Measurements from ENCODE around the gene ENO1. TPM values are rescaled to one million over a fixed set of nuclear protein-coding genes. Genes with fewer than 3 reads are reported as not detected.
"Not testable (repeated sequence)": the region's sequence is repeated elsewhere in the genome, so short reads cannot be mapped to it uniquely, and the experiment has no call there.

ENO1 gene
- polyA plus RNA-seq = 100 to 1,000 TPM; 251 to 789 (median 297) TPM

DNA sequence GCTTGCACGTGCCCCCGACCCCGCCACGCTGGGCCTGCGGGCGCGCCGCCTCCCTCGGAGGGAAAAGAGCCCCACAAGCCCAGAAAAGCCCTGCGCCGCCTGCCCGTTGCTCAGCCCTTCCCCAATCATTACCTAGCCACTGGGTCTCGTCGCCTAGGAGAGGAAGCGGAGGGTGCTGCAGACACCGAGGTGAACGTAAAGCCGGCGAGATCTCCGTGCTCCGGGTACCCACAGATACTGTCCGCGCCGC is at the start of gene ENO1:
ENO1 (minus strand) TSS at position 239 of the 250 bp plus-strand sequence. CDS start 3,778 bp downstream, outside the sequence.
- peak within 1 kb of the TSS; percentile 66 for H3K27ac ChIP-seq (ENCODE audit: low read depth, low read length)
- 0 to 1% (median 0%) methylated on average over 15 to 24 of the region's 24 CpGs for WGBS, 3 donors

DNA sequence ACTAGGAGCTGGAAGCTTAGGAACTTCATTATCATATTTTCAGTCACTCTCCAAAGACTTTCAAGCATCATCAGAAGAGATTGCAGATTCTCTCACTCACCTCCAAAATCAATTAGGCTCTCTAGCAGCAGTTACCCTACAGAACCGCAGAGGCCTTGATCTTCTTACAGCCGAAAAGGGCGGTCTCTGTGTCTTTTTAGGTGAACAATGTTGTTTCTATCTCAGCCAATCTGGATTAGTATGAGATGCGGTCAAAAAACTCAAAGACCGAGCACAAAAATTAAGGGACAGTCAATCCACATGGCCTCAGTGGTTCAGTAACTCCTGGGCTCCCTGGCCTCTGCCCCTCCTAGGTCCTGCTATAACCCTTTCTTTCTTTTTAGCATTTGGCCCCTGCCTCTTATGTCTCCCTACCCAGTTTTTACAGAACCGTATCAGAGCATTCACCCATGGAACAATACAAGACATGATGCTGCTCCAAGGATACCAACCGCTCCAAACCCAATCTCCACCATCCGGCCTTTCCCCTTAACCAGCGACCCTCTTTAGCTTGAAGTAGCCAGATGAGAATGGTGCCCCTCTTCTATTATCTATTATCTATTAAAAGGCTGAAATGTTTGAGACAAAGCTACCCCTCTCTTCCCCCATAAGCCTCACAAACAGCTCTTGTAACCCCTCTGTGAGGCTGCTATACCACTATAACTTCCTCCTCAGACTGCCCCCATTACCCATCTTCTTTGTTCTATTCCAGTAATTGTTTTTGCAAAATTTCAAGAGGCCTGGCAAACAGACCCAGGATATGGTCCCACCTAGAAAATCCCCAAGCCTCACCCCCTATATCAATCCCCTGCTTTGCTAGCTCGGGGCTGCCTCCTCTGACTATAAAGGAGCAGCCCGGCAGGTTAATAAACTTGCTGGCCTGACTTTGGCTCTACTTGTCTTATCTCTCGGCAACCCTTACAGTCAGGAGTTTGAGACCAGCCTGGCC is 48.5 kb upstream of the ENO1 start:
- WGBS, 3 donors = 93 to 95% (median 94%) methylated on average over 12 of the region's 12 CpGs
- no peak overlapping the region for H3K27ac ChIP-seq (ENCODE audit: low read depth, low read length)

DNA sequence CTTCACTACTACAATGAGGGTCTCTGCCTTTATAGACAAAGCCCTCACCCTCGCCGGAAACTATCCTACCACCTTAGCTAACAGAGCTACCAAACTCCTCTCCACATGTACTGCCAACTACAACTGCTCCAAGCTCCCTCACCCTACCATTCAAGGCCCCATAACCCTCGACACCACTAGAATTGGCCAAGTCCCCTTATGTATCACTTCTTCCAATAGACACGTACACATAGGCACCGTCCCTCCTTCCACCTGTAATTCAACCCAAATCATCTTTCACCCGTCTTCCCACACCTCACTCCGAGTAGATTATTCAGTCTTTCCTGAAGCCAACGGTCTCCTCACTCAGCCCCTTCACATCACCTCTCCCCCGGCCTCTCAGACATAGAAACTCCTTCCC is 47.5 kb upstream of the ENO1 start:
- no peak overlapping the region for H3K27ac ChIP-seq (ENCODE audit: low read depth, low read length)
- 81 to 87% (median 85%) methylated on average over 9 of the region's 9 CpGs for WGBS, 3 donors

DNA sequence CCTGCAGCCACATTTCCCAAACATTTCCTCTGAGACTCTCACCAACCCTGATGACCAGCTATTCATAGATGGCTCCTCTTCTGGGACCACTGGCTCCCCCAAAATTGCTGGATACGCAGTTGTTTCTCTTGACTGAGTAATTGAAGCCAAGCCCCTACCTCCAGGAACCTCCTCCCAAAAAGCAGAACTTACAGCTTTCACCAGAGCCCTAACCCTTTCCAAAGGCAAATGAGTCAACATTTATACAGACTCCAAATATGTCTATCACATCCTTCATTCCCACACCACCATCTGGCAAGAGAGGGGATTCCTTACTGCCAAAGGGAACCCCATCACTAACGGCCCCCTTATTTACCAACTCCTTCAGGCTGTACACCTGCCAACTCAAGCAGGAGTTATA is 46.9 kb upstream of the ENO1 start:
- WGBS, 3 donors = 25 to 38% (median 36%) methylated on average over 2 of the region's 2 CpGs

DNA sequence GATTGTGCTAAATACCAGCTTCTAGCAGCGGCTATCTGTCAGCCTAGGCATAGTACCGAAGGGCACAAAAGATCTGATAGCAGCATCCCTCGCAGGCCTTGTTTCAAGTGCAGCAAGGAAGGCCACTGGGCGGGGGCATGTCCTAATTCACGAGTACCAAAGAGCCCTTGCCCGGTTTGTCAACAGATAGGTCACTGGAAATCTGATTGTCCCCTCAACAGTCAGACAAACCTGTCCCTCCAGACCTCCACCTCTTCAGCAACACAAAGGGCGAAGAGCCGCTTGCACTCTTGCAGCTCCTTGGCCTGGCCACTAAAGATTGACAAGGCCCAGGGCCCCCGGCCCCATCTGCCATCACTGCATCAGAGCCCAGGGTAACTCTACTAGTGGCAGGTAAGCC is 44.5 kb upstream of the ENO1 start:
- no peak overlapping the region for H3K27ac ChIP-seq (ENCODE audit: low read depth, low read length)
- 93 to 96% (median 95%) methylated on average over 9 of the region's 9 CpGs for WGBS, 3 donors

More for the DNA sequence above, 46.9 kb upstream of the ENO1 start:
- H3K27ac ChIP-seq (ENCODE audit: low read depth, low read length) = no peak overlapping the region

DNA sequence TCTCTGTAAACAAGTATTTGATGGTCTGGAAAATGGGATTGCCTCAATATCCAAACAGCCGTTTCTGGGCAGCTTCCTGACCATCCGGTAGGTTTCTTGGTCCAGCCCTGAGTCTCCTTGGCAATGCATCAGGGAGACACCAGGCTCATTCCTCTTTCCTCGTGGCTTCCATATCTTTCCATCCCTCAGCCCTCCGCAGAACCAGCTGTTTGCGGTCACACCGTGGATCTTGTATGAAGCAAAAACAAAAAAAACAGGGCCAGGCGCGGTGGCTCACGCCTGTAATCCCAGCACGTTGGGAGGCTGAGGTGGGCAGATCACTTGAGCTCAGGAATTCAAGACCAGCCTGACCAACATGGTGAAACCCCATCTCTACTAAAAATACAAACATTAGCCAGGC is 39.0 kb upstream of the ENO1 start:
- 61 to 78% (median 74%) methylated on average over 10 of the region's 10 CpGs for WGBS, 3 donors
- not testable (repeated sequence) for H3K27ac ChIP-seq (ENCODE audit: low read depth, low read length)

DNA sequence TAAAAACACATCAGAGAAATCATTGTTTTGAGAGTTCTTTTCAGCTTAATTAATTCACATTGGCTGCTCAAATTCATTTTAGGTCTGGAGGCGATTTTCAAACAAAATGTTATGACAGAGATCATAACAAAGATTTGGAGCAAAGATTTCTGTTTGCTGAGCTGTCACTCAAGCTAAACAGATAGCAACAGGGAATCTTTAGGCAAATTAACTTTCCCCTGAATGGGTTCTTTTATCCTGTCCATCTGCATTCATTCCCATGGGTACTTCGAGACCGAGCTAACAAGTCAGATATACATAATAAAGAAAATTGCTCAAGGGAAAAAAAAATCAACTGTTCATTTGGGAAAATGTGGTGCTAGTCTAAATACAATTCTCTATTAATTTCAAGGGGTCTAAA is 37.0 kb upstream of the ENO1 start:
- no peak overlapping the region for H3K27ac ChIP-seq (ENCODE audit: low read depth, low read length)
- WGBS, 3 donors = 36 to 71% (median 65%) methylated on average over 3 of the region's 3 CpGs

DNA sequence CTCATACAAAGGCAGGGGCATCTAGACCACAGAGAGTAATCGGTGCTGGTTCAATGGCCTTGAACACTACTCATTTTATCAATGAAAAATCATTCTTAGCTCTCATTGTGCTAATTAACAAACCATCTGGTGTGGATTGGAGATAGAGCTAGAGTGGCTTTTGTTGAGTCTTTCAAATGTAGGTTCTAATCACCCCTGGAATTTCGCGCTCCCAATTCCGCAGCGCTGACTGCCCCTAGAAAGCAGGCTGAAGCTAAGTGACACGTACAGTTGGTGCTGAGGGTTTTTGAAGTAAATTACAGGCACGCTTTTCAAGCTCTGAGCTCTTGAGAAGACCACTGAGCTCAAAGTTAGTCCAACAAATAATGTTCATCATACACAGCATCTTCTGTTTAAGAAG is 36.0 kb upstream of the ENO1 start:
- H3K27ac ChIP-seq (ENCODE audit: low read depth, low read length) = no peak overlapping the region
- 88 to 90% (median 88%) methylated on average over 7 of the region's 7 CpGs for WGBS, 3 donors

DNA sequence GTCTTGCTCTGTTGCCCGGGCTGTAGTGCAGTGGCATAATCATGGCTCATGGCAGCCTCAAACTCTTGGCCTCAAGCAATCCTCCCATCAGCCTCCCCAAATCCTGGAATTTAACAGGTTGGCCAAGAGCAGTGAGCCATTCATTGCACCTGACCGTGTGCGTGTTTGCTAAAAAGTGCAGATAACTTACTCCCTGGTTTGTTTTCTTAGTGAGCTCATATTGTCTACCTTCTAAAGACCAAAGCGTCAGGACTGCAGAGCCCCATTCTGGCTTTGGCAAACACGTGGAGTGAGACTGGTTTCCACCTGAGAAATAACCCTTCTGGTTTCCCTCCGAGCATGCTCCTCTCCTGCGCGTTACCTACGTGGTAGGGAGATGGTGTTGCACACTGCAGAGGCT is 35.0 kb upstream of the ENO1 start:
- 73 to 89% (median 86%) methylated on average over 9 of the region's 9 CpGs for whole genome bisulfite sequencing, 3 donors
- H3K27ac ChIP-seq (ENCODE audit: low read depth, low read length) = no peak overlapping the region

DNA sequence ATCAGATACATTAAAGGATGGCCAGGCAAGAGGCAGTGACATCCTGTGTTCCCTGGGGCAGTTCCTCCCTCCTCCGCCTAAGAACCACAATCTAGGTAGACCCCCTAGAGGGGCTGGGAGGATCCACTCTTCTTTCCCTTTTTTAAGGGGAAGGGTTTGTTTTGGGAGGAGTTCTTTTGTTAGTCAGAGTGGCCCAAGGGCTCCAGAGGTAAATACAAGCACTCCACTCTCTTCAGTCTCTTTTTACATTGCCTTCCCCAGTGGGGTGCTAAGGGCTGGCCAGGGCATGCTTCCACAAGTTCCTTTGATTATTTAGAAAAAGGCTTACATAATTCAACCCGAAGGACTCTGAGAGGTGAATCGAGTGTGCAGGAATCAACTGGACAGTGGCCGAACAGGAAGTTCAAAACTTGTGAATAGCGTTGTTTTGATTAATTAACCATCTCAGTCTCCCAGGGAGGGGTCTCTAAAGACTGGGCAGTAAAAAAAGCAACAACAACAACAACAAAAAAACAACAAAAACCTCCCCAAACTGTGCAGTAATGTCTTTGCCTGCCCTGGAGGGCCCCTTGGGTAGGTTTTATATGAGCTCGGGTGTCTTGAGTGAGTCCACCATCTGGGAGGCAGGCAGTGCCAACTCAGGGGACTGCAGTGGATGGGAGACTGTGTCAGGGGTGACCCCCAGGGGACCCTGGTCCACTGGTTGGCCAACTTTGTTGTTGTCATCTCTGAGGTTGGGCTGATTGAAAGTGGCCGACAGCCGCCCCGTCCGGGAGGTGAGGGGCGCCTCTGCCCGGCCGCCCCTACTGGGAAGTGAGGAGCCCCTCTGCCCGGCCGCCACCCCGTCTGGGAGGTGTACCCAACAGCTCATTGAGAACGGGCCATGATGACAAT is 33.2 kb upstream of the ENO1 start:
- H3K27ac ChIP-seq (ENCODE audit: low read depth, low read length) = no peak overlapping the region
- WGBS, 3 donors = 75 to 90% (median 86%) methylated on average over 13 of the region's 17 CpGs

DNA sequence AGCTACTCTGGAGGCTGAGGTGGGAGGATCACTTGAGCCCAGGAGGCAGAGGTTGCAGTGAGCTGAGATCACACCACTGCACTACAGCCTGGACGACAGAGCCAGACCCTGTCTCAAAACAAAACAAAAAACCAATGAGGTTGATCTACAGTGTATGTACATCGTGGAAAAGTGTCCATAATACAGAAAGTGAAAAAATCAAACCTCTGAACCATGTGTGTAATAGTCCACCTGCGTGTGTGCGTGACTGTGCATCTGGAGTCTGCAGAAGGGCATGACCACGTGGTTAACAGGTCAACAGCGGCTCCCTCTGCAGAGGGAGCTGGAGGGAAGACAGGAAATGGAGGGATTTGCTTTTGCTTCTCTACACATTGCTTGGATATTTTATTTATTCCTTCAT is 32.4 kb upstream of the ENO1 start:
- WGBS, 3 donors = 70 to 71% (median 71%) methylated on average over 6 of the region's 6 CpGs
- no peak overlapping the region for H3K27ac ChIP-seq (ENCODE audit: low read depth, low read length)

DNA sequence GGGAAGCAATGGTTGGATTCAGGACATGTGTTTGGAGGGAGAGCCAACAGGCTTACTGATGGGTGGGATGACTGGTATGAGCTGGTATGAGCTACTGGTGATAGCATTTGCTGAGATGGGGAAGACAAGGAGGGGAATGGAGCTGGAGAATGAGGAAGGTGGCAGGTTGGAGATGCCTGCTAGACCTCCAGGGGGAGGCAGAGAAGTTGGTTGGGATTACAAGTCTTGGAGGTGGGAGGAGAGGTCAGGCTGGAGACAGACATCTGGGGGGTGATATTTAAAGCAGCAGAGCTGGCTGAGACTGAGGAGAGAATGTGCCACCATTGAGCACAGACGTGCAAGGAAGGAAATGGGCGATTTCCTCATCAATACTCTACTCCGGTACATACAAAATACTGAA is 31.8 kb upstream of the ENO1 start:
- WGBS, 3 donors = 52 to 89% (median 53%) methylated on average over 3 of the region's 3 CpGs
- no peak overlapping the region for H3K27ac ChIP-seq (ENCODE audit: low read depth, low read length)

DNA sequence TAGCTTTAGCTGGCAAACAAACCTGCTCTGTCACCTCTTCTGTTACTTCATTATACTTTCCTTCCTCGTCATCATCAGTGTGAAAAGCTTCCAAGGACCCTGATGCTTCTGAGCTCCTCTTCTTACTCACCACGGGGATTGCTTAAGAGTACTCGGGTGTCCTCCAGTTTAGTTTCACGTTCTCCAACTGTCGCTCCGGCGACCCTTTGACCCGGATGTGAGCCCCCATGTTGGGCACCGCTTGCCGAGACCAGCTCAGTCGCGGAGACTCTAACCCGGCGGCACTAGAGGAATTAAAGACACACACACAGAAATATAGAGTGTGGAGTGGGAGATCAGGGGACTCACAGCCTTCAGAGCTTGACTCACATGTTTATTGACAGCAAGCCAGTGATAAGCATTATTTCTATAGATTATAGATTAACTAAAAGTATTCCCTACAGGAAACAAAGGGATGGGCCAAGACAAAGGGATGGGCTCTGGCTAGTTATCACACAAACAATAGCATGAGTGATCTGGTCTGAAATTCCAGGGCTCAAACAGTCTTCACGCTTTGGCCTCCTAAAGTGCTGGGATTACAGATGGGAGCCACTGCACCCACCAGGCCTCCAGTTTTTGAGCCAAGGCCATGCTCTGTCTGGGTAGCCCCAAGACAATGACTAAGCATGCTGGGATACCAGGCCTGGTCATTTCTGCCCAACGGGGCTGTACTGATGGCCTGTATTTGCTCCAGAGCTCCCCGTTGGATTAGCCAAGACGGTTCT is 30.1 kb upstream of the ENO1 start:
- no peak overlapping the region for H3K27ac ChIP-seq (ENCODE audit: low read depth, low read length)
- WGBS, 3 donors = 55 to 67% (median 59%) methylated on average over 18 of the region's 18 CpGs

DNA sequence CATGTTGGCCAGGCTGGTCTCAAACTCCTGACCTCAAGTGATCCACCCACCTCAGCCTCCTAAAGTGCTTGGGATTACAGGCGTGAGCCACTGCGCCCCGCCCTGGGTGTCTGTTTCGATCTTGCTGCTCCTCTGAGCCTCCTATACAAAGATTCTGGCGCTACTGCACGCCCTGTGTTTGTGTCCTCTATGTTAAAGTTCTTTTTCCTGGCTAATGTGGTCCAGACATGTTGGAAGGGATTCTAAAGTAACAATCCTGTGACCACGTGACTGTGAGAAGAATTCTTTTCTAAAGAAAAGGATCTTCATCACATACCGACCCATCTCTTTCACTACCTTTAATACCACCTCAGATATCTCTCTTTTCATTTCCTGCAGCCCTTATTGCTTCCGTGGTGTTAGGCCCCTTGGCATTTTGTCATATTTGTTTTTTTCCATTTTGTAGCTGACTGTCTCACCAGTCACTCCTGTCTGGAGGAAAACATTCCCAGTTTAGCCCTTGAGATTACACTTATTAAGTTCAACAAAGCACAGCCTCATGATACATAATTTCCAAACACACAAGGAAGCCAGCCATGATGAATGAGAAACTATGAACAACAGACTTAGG is 27.2 kb upstream of the ENO1 start:
- 57 to 81% (median 72%) methylated on average over 9 of the region's 9 CpGs for WGBS, 3 donors
- no peak overlapping the region for H3K27ac ChIP-seq (ENCODE audit: low read depth, low read length)

DNA sequence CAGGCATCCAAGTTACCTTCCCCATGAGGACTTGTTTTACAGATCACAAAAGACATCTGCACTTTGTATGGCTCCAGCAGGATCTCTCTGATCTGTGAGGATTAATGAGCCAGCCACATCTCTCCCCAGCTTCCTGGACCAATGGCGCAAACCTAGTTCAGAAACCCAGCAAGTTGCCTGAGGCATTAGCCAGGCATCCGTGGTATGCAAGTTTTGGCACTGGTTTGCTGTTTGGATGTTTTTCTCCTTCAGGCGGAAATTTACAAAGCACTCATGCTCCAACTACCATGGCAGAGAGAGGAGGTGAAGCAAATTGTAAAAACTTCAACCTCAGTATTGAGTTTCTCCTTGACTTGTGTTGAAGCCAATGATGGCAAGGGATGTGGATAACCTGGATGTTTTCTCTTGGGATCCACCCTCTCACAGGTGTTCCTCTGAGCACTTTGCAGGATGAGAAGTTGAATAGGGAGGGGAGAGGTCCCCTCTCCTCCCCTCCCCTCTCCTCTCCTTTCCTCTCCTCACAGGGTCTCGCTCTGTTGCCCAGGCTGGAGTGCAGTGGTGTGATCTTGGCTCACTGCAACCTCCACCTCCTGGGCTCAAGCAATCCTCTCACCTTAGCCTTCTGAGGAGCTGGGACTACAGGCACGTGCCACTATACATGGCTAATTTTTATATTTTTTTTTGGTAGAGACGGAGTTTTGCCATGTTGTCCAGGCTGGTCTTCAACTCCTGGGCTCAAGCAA is 25.6 kb upstream of the ENO1 start:
- no peak overlapping the region for H3K27ac ChIP-seq (ENCODE audit: low read depth, low read length)
- WGBS, 3 donors = 60 to 72% (median 68%) methylated on average over 6 of the region's 6 CpGs

DNA sequence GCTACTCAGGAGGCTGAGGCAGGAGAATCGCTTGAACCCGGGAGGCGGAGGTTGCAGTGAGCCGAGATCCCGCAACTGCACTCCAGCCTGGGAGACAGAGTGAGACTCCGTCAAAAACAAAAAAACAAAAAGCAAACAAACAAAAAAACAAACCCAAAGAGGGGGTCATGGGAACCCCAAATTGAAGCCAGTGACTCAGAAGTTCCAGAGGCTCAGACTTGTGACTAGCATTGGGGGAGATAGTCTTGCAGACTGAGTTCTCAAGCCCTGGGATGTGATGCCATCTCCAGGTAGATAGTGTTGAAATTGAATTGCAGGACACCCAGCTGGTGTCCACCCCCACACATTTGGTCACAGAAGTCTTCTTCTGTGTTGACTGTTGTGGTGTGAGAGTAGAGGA is 24.9 kb upstream of the ENO1 start:
- no peak overlapping the region for H3K27ac ChIP-seq (ENCODE audit: low read depth, low read length)
- WGBS, 3 donors = 93 to 98% (median 96%) methylated on average over 6 of the region's 6 CpGs

DNA sequence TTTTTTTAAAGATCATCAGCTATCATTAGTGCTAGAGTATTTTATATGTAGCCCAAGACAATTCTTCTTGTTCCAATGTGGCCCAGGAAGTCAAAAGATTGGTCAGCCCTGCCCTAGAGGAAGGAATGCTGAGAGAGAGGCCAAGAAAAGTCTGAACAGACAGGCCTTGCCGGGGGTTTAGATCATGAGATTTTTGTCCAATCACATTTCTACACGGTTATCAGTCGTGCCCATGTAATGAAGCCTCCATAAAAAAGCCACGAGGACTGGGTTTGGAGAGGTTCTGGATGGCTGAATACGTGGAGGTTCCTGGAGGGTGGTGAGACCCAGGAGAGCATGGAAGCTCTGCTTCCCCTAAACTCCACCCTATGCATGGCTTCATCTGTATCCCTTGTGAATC is 24.3 kb upstream of the ENO1 start:
- no peak overlapping the region for H3K27ac ChIP-seq (ENCODE audit: low read depth, low read length)
- 81 to 86% (median 83%) methylated on average over 5 of the region's 5 CpGs for WGBS, 3 donors

DNA sequence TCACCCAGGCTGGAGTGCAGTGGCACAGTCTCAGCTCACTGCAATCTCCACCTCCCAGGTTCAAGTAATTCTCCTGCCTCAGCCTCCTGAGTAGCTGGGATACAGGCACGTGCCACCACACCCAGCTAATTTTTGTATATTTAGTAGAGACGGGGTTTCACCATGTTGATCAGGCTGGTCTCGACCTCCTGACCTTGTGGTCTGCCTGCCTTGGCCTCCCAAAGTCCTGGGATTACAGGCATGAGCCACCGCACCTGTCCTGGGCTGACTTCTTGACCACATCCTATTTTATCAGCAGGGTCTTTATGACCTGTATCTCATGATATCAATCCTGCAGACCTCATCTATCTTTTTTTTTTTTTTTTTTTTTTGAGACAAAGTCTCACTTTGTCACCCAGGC is 22.2 kb upstream of the ENO1 start:
- not testable (repeated sequence) for H3K27ac ChIP-seq (ENCODE audit: low read depth, low read length)

More for the DNA sequence above, 22.2 kb upstream of the ENO1 start:
- 89 to 94% (median 92%) methylated on average over 4 of the region's 4 CpGs for WGBS, 3 donors
